Measurements from ENCODE around the gene KCNK5. TPM values are rescaled to one million over a fixed set of nuclear protein-coding genes. Genes with fewer than 3 reads are reported as not detected.

The KCNK5 gene
- total RNA-seq, 2 donors from 2014 or later, result 26.9 to 39.6 TPM

DNA sequence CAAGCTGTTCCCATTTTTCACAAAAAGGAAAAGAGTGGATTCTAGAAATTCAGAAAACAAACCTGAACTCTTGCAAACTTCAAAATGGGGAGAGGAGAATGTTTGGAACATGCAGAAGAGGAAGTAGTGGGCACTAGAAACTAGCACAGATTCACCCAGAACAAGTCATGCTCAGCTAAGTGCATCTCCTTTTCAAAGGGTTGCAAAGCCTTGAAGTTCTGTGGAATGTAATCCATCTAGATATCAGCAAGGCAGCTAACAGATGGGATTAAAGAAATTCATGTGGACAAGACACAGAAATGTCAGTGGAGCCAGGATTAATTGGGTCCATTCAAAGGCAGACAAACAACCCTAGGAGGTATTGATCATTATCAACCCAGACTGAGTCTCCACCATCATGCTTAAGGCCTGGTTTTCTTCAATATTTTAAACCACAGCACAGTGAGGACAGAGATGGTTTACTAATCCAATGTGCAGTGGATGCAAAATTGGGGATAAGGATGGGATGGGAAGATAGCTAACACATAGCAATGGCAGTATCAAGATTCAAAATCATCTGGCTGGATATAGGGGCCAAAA, 31.3 kb downstream of the KCNK5 start:
- Histone ChIP-seq H3K4me1 (no peaks in the 10 kb centered on the region), H3K4me3 (no peak overlapping the region), H3K27ac (no peak overlapping the region), H3K36me3 (no peaks in the 10 kb centered on the region), H3K9me3 (no peaks in the 10 kb centered on the region), H3K27me3 (no peaks in the 10 kb centered on the region), H3K9ac (ENCODE audit: low read depth in 2 of 2, low read length in 2 of 2) (no peak overlapping the region)
- intact Hi-C loops (cut with DNase I), result no loop called here
- TF ChIP-seq, protein P1, sequence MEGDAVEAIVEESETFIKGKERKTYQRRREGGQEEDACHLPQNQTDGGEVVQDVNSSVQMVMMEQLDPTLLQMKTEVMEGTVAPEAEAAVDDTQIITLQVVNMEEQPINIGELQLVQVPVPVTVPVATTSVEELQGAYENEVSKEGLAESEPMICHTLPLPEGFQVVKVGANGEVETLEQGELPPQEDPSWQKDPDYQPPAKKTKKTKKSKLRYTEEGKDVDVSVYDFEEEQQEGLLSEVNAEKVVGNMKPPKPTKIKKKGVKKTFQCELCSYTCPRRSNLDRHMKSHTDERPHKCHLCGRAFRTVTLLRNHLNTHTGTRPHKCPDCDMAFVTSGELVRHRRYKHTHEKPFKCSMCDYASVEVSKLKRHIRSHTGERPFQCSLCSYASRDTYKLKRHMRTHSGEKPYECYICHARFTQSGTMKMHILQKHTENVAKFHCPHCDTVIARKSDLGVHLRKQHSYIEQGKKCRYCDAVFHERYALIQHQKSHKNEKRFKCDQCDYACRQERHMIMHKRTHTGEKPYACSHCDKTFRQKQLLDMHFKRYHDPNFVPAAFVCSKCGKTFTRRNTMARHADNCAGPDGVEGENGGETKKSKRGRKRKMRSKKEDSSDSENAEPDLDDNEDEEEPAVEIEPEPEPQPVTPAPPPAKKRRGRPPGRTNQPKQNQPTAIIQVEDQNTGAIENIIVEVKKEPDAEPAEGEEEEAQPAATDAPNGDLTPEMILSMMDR (IDR thresholded peaks at IDR 0.05), result no peak
- DNase-seq, result no peak

DNA sequence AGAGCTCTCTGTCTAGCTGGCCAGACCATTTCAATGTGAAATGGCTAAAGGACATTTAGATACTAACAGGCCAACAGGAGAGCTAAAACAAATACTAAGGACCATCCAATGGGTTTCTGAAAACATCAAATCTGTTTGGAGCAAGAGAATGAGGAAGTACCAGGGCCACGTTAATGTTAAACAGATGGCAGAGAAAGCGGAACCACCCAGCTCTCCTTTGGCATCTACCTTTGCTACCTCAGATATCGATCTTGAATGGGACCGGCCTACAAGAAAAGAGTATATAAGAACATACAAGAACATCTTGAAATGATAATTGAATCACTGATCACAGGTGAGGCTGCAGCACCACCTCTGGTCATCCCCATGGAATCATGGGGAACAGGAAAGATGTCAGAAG, 31.8 kb downstream of the KCNK5 start:
- Histone ChIP-seq H3K9ac (ENCODE audit: low read depth in 2 of 2, low read length in 2 of 2) (no peak overlapping the region), H3K27me3 (no peaks in the 10 kb centered on the region), H3K27ac (no peak overlapping the region), H3K36me3 (no peaks in the 10 kb centered on the region), H3K9me3 (no peaks in the 10 kb centered on the region), H3K4me1 (no peaks in the 10 kb centered on the region), H3K4me3 (no peak overlapping the region)
- TF ChIP-seq, protein P1 (IDR thresholded peaks at IDR 0.05), result no peak
- no peak for DNase-seq
- intact Hi-C loops (cut with DNase I), result no loop called here

DNA sequence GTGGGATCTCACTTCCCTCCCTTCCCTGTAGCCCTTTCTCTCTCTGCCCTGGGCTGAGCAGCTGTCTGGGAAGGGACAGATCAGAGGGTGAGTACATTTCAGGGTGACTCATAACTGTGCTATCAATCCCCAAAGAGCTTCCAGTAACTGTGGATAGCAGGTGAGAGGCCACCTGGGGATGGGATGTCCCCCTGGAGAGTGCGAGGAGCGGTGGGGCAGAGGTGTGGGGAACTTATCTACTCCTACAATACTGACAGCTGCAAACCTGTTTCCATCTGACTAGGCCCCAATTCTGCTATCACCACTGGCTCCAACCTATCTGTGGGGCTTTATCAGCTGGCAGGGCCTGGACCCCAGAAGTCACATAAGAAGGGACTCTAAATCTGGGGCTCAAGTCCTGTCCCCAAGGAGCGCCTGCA, 32.6 kb downstream of the KCNK5 start:
- no peak overlapping the region for H3K27ac ChIP-seq
- no peak for DNase-seq
- TF ChIP-seq, protein P1 (IDR thresholded peaks at IDR 0.05), result no peak
- H3K4me3 ChIP-seq, result no peak overlapping the region
- H3K27me3 ChIP-seq, result no peaks in the 10 kb centered on the region
- intact Hi-C loops (cut with DNase I), result no loop called here
- H3K36me3 ChIP-seq, result no peaks in the 10 kb centered on the region
- H3K9me3 ChIP-seq, result no peaks in the 10 kb centered on the region
- no peaks in the 10 kb centered on the region for H3K4me1 ChIP-seq
- H3K9ac ChIP-seq (ENCODE audit: low read depth in 2 of 2, low read length in 2 of 2), result peak overlapping the region in 1 of 2 donors; percentile 18

DNA sequence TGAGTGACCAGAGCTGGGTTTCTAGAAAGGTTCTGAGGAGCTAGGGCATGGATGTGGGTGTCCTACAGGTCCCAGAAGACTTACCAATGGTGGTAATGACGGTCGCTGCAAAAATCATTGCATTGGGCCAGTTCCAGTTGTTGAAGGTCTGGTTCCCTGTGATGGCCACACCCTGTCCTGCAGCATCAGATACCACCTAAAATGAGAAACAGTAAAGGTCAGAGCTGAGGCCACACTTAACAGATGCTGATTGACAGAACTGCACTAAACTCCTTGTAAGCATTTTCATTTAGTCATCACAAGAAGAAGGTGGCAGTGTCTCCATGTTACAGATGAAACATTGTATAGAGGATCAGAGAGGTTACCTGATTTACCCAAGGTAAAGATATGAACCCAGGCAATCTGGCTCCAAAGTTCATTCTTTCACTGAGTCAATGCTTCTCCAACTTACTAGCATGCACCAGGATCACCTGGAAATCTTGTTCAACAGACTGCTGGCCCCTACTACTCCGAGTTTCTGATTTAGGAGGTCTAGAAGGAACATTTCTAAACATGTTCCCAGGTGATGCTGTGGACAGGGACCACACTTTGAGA, 33.4 kb downstream of the KCNK5 start:
- Histone ChIP-seq H3K4me1 (no peaks in the 10 kb centered on the region), H3K36me3 (no peaks in the 10 kb centered on the region), H3K9me3 (no peaks in the 10 kb centered on the region), H3K27ac (no peak overlapping the region), H3K4me3 (no peak overlapping the region), H3K9ac (ENCODE audit: low read depth in 2 of 2, low read length in 2 of 2) (no peak overlapping the region), H3K27me3 (no peaks in the 10 kb centered on the region)
- TF ChIP-seq, protein P1 (IDR thresholded peaks at IDR 0.05), result no peak
- DNase-seq, result no peak
- intact Hi-C loops (cut with DNase I), result no loop called here

DNA sequence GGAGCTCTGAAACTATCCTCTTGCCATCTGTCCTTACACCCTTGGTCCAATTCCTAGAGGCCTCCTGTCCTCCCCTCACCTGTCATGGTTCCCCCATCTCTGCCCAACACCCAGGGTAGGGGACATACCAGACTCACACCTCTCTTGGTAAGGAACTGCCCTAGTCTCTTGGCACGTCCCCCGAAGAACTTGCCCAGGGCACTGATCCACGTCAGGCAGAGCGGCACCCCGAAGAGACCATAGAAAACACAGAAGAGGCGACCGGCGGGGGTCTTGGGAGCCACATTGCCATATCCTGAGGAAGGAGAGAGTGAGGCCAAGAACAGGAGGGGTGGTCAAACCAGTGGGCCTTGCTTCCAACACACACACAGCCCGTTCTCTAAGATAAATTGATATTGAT, 34.8 kb downstream of the KCNK5 start:
- H3K4me1 ChIP-seq, result no peaks in the 10 kb centered on the region
- H3K36me3 ChIP-seq, result no peaks in the 10 kb centered on the region
- H3K27me3 ChIP-seq, result no peaks in the 10 kb centered on the region
- H3K27ac ChIP-seq, result no peak overlapping the region
- DNase-seq, result no peak
- H3K9ac ChIP-seq (ENCODE audit: low read depth in 2 of 2, low read length in 2 of 2), result no peak overlapping the region
- intact Hi-C loops (cut with DNase I), result no loop called here
- no peaks in the 10 kb centered on the region for H3K9me3 ChIP-seq
- H3K4me3 ChIP-seq, result no peak overlapping the region
- TF ChIP-seq, protein P1 (IDR thresholded peaks at IDR 0.05), result no peak
